HG03064 (cell line): Measurements from ENCODE around the gene RTN4RL2.

Experiments
- ATAC-seq: cut with Tn5 transposase; IDR thresholded peaks from one replicate; pipeline ENCODE4 v1.9.1; 2021; ENCODE audit warnings: low read depth; ENCODE audit not compliant: unreplicated experiment

Gene RTN4RL2

GRCh38 chr11:57515332-57516060, 55.2 kb downstream of the RTN4RL2 start, which contains the start of gene SLC43A1:
Gene SLC43A1, minus strand, starts transcription at chr11:57515702. Its CDS starts 1,591 bp downstream, at chr11:57514111.
- peak; percentile 48 for ATAC-seq

- no peak for ATAC-seq
Measured at GRCh38 chr11:57516061-57516443, 55.7 kb downstream of the RTN4RL2 start.

GRCh38 chr11:57521116-57521515, 60.8 kb downstream of the RTN4RL2 start:
- ATAC-seq = no peak

GRCh38 chr11:57523419-57523818, 63.1 kb downstream of the RTN4RL2 start:
- ATAC-seq = no peak
